Activated CD4-positive, CD25-positive, alpha-beta regulatory T cell treated with anti-CD3 and anti-CD28 coated beads, Interleukin-2, amount 50 U/mL, for 16 hours (primary cell): ENCODE measurements around the gene LOXHD1.

ENCODE experiments used
- DNase-seq: peaks from one replicate; pipeline ENCODE4 v3.0.0-alpha.2; 2020; ENCODE audit warnings: low read depth, low spot score

Gene LOXHD1

GRCh38 chr18:46676182-46676835, 19.3 kb upstream of the LOXHD1 start:
- DNase-seq, result no peak

DNA sequence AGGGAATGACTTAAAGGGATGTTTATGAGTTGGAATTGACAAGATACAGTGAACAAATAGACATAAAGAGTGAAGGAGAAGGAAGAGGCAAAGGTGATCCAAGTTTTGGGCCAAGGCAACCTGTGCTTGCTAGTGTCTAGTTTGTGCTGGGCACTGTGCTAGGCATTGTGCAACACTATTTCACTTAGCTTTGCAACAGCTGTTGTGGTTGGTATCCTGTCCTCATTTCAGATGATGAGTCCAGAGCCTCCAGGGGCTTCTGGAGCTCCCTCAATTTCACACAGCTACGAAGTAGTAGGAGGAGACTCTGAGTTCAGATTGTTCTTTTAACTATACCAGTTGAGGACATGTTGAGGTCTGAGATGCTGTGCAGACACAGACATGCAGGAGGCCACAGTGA, 18.1 kb upstream of the LOXHD1 start:
- no peak for DNase-seq

DNA sequence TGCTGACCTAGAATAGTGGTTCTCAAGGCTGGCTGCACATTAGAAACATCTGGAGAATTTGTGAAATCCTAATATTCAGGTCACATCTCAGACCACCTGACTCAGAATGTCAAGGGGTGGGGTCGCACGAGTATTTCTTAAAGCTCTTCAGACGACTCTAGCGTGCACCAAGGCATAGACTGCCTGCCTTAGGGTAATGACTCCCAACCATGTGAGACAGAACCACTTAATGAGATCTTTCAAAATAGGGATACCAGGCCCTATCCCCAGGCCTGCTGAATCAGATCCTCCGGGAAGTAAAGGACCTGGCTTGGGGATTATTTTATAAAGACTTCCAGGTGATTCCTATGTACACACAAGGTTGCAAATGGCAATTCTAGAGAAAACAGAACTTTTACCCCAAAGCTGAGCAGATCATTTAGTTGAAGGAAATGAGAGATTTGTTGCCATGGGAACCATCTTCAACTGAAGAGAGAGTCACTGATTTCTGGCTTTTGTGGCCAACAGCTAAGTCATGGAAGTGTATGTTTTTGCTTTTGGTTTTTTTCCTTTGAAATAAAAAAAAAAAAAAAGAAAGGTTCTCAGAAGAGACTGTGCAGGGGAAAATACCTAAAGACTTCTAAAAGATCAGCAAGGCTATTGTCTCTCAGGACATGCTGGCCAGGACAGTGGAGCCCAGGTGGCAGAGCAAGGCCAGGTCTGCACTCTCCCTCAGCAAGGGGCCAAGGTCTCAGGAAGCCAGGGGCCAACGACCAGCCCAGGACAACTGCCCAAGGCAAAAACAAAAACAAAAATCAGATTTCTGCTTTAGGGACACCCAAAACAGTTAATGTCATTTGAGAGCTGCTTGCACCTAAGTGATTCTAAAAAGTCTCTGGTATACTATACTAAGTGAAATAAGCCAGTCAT, 15.3 kb upstream of the LOXHD1 start:
- no peak for DNase-seq

GRCh38 chr18:46668694-46669093, 11.7 kb upstream of the LOXHD1 start:
- no peak for DNase-seq

- DNase-seq, result no peak
Measured at GRCh38 chr18:46668135-46668534, 11.1 kb upstream of the LOXHD1 start.

DNA sequence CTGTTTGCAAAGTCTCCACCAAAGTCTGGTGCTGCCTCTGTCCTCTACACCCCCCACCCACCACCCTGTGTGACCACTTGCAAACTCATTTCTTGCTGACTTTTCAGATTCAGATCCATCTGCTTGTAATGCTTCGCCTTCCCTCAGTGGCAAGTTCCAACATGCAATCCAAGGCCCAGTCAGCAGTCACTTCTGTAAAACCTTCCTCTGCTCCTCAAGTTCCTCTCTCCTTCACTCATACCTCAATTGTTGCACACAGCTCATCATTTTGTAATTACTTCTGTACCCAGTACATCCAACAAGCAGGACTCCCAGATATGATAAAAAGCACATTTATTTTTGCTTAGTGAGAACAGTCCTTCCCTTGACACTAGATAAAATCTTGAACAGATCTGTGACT, 6.5 kb upstream of the LOXHD1 start:
- DNase-seq, result no peak

GRCh38 chr18:46660957-46661749, 4.1 kb upstream of the LOXHD1 start:
- DNase-seq, result no peak

DNA sequence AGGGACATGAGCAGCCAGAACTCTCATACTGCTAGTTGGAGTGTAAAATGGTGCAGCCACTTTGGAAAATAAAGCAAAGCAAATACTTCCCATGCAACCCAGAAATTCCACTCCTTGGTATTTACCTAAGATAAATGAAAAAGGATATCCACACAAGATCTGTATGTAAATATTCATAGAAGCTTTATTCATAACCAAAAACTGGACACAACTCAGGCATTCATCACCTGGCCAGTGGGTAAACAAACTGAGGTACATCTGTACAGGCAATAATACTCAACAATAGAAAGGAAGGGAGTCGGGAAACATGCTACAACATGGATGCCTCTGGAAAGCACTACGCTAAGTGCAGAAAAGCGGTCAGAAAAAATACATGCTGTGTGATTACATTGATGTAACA, 2.5 kb upstream of the LOXHD1 start:
- no peak for DNase-seq

- DNase-seq, result no peak
Measured at GRCh38 chr18:46656326-46657114, 500 bp downstream of the LOXHD1 start.

DNA sequence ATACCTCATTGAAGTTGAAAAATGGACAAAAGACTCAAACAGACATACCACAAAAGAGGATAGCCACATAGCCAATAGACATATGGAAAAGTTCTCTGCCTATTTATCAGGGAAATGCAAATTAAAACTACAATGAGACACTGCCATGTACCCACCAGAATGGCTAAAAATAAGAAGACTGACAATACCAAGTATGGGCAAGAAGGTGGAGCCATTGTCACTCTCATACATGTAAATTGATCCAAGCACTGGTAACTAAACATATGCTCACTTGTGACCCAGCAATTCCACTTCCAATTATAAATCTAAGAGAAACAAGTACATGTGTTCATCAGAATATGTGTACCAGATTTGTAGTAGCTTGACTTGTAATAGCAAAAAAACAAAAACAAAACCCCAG, 4.6 kb downstream of the LOXHD1 start:
- DNase-seq, result no peak

- no peak for DNase-seq
Measured at GRCh38 chr18:46650681-46651080, 6.3 kb downstream of the LOXHD1 start.

GRCh38 chr18:46649071-46649862, 7.8 kb downstream of the LOXHD1 start:
- no peak for DNase-seq

GRCh38 chr18:46646468-46646867, 10.6 kb downstream of the LOXHD1 start:
- DNase-seq, result no peak

- no peak for DNase-seq
Measured at GRCh38 chr18:46642561-46642960, 14.5 kb downstream of the LOXHD1 start.

DNA sequence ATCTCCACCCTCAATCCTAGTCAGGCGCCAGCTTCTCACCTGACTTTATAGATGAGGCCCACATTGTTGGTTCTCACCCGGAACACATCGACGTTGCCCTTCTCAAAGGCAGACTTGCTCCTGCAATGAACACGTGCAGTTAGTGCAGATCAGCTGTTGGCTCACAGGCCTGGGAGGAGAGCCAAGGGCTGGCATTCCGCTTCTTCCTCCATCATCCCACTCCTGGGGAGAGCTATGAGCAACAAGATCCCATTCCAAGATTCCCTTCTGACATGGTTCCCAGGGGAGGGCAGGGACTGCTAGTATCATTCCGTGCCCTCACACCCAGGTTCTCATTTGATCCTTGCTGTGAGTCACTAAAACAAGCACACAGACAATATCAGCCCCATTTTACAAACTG, 15.1 kb downstream of the LOXHD1 start:
- no peak for DNase-seq

GRCh38 chr18:46639386-46639785, 17.6 kb downstream of the LOXHD1 start:
- DNase-seq, result no peak

DNA sequence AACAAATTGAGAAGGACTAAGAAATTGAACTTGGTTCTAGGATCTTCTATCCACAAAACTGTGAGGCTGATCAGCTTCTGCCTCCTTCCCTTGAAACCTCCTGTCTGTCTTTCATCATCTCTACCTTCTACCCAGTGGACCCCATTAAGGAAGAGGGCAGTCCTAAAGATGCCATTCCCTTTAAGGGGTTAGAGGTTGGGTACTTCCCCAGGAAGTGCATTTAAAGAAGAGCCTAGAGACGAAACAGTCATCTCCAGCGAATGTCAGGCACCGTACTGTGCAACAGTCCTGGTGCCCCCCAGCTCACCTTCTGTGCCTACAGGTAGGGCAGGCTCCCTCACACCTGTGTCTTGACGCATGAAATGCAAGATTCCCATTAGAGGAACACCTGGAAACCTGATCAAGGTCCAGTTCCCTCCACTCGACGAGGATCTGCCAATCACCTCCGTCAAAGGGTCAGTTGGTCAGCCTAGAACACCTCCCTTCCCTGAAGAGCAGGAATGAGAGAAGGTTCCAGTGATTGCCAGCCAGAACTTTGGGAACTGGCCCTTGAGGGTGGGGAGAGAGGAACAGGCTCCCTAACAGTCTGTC, 20.9 kb downstream of the LOXHD1 start:
- DNase-seq, result no peak

DNA sequence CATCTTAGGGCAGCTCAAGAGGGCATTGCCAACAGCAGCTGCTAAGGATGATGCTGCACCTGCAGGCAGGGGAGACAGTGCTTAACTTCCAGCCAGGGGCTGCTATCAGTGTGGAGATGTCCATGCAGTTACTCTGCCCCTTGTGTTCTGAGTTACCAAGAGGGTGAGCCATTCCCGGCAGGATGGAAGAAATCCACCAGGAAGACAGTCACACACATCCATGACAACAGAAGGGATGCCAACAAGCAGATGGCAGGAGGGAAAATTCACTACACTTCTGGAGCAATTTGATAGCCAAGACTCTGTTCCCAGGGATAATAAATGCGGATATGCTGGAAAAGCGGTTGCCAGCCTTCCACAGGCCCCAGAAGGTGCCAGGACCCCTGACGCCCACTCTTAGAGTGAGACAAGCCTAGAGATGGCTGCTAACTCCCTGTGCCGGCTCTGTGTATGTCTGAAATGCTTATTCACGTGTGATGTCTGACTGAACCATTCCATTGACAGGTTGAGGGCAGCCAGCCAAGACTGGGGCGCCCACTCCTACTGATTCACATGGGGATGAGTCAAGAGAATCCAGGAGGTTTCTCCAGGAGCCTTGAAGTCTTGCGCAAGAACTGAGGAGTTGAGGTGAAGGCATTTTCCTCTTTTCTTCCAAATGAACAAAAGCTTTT, 24.5 kb downstream of the LOXHD1 start:
- no peak for DNase-seq

- no peak for DNase-seq
Measured at GRCh38 chr18:46630991-46631390, 26.0 kb downstream of the LOXHD1 start.

GRCh38 chr18:46630160-46630559, 26.9 kb downstream of the LOXHD1 start:
- DNase-seq, result no peak
